HepG2 (cell line): ENCODE data around the gene TMEM267. TPM values are rescaled to one million over a fixed set of nuclear protein-coding genes. Genes with fewer than 3 reads are reported as not detected.

Source experiments
- ATAC-seq: fragments of 200-7000 bp; cut with Tn5 transposase; 3 replicates; pipeline ENCODE4 v1.9.1; 2020; ENCODE audit warnings: mild to moderate bottlenecking, moderate library complexity
- BruUV-seq: library from RNA; stranded (reverse); fragments of 400-500 nt; replicated peaks from 2 replicates; lab custom pipeline; 2021; lab: Mats Ljungman, UMichigan
- CTCF ChIA-PET: fragments of 300-600 bp; formaldehyde crosslinking; extraction: SDS; loops from one replicate; lab custom pipeline; 2021; ENCODE audit warnings: low total read pairs, inconsistent platforms, low intra/inter-chr PET ratio; lab: Yijun Ruan, JAX
- POLR2A ChIA-PET: fragments of 350-600 bp; sonication (Branson Sonifier 250); formaldehyde crosslinking; loops from one replicate; lab custom pipeline; 2020; ENCODE audit warnings: antibody characterized with exemption, inconsistent platforms; lab: Yijun Ruan, JAX
- DNase-seq: peaks from one replicate; pipeline ENCODE4 v3.0.0-alpha.2; 2015; ENCODE audit warnings: low spot score
- FAIRE-seq: peaks from 3 replicates; lab custom pipeline; 2011; peaks lifted over from hg19 to GRCh38; lab: Jason Lieb, UNC
- H2AFZ ChIP-seq: one replicate; pipeline ENCODE4 v1.6.1; 2011; ENCODE audit warnings: low read length, inconsistent platforms
- H3K27ac ChIP-seq: fragments of 300-600 bp; 3 replicates; pipeline ENCODE4 v1.8.0; 2011; ENCODE audit warnings: mixed run types, mild to moderate bottlenecking, mixed read lengths, low read length, inconsistent platforms; ENCODE audit not compliant: insufficient read depth; ENCODE audit errors: extremely low read length
- H3K27me3 ChIP-seq, 2 experiments: fragments of 200-600 bp in 1 of 2; 2 replicates in 1 of 2; 3 replicates in 1 of 2; pipeline versions ENCODE4 v1.6.0 to v1.8.0; 2011; ENCODE audit warnings: low read length in 2 of 2, mild to moderate bottlenecking in 2 of 2, moderate library complexity in 2 of 2, inconsistent platforms in 1 of 2; ENCODE audit not compliant: insufficient read depth in 2 of 2, control insufficient read depth in 1 of 2
- H3K36me3 ChIP-seq, 2 experiments: fragments of 200-600 bp in 1 of 2; replicated peaks in 1 of 2; 2 replicates in 1 of 2; 3 replicates in 1 of 2; pipeline versions ENCODE4 v1.5.1 to v1.8.0; 2011; ENCODE audit warnings: low read length in 2 of 2, inconsistent platforms in 1 of 2; ENCODE audit not compliant: insufficient read depth in 2 of 2, control insufficient read depth in 1 of 2
- H3K4me1 ChIP-seq: 2 replicates; pipeline ENCODE4 v1.5.1; 2012; ENCODE audit warnings: low read length, inconsistent platforms; ENCODE audit not compliant: insufficient read depth
- H3K4me2 ChIP-seq: 2 replicates; pipeline ENCODE4 v1.6.0; 2011; ENCODE audit warnings: low read depth, low read length, inconsistent platforms
- H3K4me3 ChIP-seq, 3 experiments: fragments of 200-600 bp in 1 of 3; sonication (generic), shearing (Covaris generic) in 1 of 3; replicated peaks in 1 of 3; 2 replicates each; pipeline ENCODE4 v1.5.1; 2011 to 2016; ENCODE audit warnings: low read length in 3 of 3, inconsistent platforms in 2 of 3, low read depth in 2 of 3, mild to moderate bottlenecking in 2 of 3, control low read depth in 1 of 3, mixed read lengths in 1 of 3; ENCODE audit not compliant: insufficient read depth in 1 of 3
- H3K79me2 ChIP-seq: one replicate; pipeline ENCODE4 v1.6.1; 2011; ENCODE audit warnings: low read length, inconsistent platforms; ENCODE audit not compliant: insufficient read depth
- H3K9ac ChIP-seq: 2 replicates; pipeline ENCODE4 v1.6.0; 2011; ENCODE audit warnings: mild to moderate bottlenecking, low read depth, low read length, inconsistent platforms; ENCODE audit not compliant: insufficient read depth
- H3K9me3 ChIP-seq: 2 replicates; pipeline ENCODE4 v1.5.1; 2012; ENCODE audit warnings: mild to moderate bottlenecking, low read length
- H4K20me1 ChIP-seq: 2 replicates; pipeline ENCODE4 v1.6.0; 2011; ENCODE audit warnings: inconsistent platforms, mild to moderate bottlenecking, low read length, moderate library complexity; ENCODE audit not compliant: insufficient read depth
- DPF2 ChIP-seq: sonication (generic); formaldehyde crosslinking; IDR thresholded peaks from 2 replicates; pipeline ENCODE4 v1.4.0; 2020; ENCODE audit warnings: mild to moderate bottlenecking, low read depth, missing genetic modification reagents, borderline replicate concordance
- ELF3 ChIP-seq: IDR thresholded peaks from 2 replicates; pipeline ENCODE4 v1.6.1; 2016; ENCODE audit warnings: missing genetic modification reagents, missing compliant biosample characterization
- FOXJ3 ChIP-seq: sonication (generic); formaldehyde crosslinking; IDR thresholded peaks from 2 replicates; pipeline ENCODE4 v1.4.0; 2020; ENCODE audit warnings: missing genetic modification reagents, mild to moderate bottlenecking, borderline replicate concordance
- NKX3-1 ChIP-seq: sonication (generic); formaldehyde crosslinking; IDR thresholded peaks from 2 replicates; pipeline ENCODE4 v1.5.0; 2020; ENCODE audit warnings: missing genetic modification reagents
- PLSCR1 ChIP-seq: sonication (generic); formaldehyde crosslinking; IDR thresholded peaks from 2 replicates; pipeline ENCODE4 v1.5.0; 2020; ENCODE audit warnings: missing genetic modification reagents, mild to moderate bottlenecking, borderline replicate concordance
- PTBP1 ChIP-seq: fragments of 200-400 bp; formaldehyde crosslinking; IDR thresholded peaks from 2 replicates; pipeline ENCODE4 v1.6.1; 2018; ENCODE audit warnings: low read length, low read depth; ENCODE audit not compliant: poor library complexity, severe bottlenecking
- TCF7 ChIP-seq: sonication (generic); IDR thresholded peaks from 2 replicates; pipeline ENCODE4 v1.6.1; 2016; ENCODE audit warnings: antibody characterized with exemption, low read depth
- TRAFD1 ChIP-seq: sonication (generic); formaldehyde crosslinking; IDR thresholded peaks from 2 replicates; pipeline ENCODE4 v1.5.1; 2020; ENCODE audit warnings: missing genetic modification reagents, mild to moderate bottlenecking, borderline replicate concordance
- ZBTB25 ChIP-seq: IDR thresholded peaks from 2 replicates; pipeline ENCODE4 v1.6.1; 2018; ENCODE audit warnings: missing genetic modification reagents
- ZC3H4 ChIP-seq: sonication (generic); formaldehyde crosslinking; IDR thresholded peaks from 2 replicates; pipeline ENCODE4 v1.4.0; 2020; ENCODE audit warnings: missing genetic modification reagents, borderline replicate concordance
- ZFP37 ChIP-seq: sonication (generic); formaldehyde crosslinking; IDR thresholded peaks from 2 replicates; pipeline ENCODE4 v1.4.0; 2020; ENCODE audit warnings: missing genetic modification reagents, borderline replicate concordance
- ZNF101 ChIP-seq: sonication (generic); formaldehyde crosslinking; IDR thresholded peaks from 2 replicates; pipeline ENCODE4 v1.4.0; 2020; ENCODE audit warnings: mild to moderate bottlenecking, low read depth, missing genetic modification reagents, borderline replicate concordance
- ZNF709 ChIP-seq: sonication (generic); formaldehyde crosslinking; IDR thresholded peaks from 2 replicates; pipeline ENCODE4 v1.5.0; 2020; ENCODE audit warnings: mild to moderate bottlenecking, missing genetic modification reagents
- WGBS: methylation state at CpG from one replicate; pipeline ENCODE4 v1.1.6; 2017; ENCODE audit warnings: low lambda C conversion rate; 5-methylcytosine and 5-hydroxymethylcytosine counted together
- in situ Hi-C: cut with HindIII; loops from 2 replicates; pipeline ENCODE4 v1.10.0; 2017; ENCODE audit warnings: low pct_unique_long_range_greater_than_20kb; ENCODE audit not compliant: extremely low pct_ligation_motif_present
- intact Hi-C: fragments of 100-400 bp; cut with micrococcal nuclease; formaldehyde crosslinking; loops from one replicate; pipeline ENCODE4 v1.10.0; 2022; ENCODE audit not compliant: unreplicated experiment
- polyA plus RNA-seq, 8 experiments: library from polyadenylated mRNA; depleted of rRNA in 3 of 8; stranded (reverse) in 7 of 8; unstranded in 1 of 8; fragments of >200 nt; fragmentation: Illumina TruSeq in 4 of 8; extraction: Trizol in 4 of 8; gene quantifications; 2 replicates each; pipeline versions ENCODE4 v1.2.1 to v1.2.3, GENCODE V29; 2011 to 2016; ENCODE audit warnings: low read depth in 4 of 8, missing spikeins in 1 of 8, mixed read lengths in 1 of 8; ENCODE audit not compliant: insufficient read depth in 1 of 8
- total RNA-seq, 5 experiments: library from RNA; depleted of rRNA; stranded (reverse); fragments of >200 nt; fragmentation: Illumina TruSeq; extraction: Trizol; gene quantifications; 2 replicates each; pipeline ENCODE4 v1.2.3, GENCODE V29; 2016; ENCODE audit warnings: low read depth in 1 of 5
- TF ChIP-seq, protein P1 (sequence below): sonication (generic); formaldehyde crosslinking; IDR thresholded peaks from 2 replicates; pipeline ENCODE4 v1.4.0; 2020; ENCODE audit warnings: missing genetic modification reagents

The TMEM267 gene
- total and polyA plus RNA-seq, 2 of the 13 experiments (the other 11 are each of a cell fraction or from before 2014, with no cell fraction given), result 8.9 to 12.6 TPM

- Histone ChIP-seq H2AFZ (no peak overlapping the region), H3K27ac (no peak overlapping the region), H3K4me2 (peak overlapping the region; percentile 71), H3K36me3 (no peaks in the 10 kb centered on the region), H3K9ac (no peak overlapping the region), H4K20me1 (no peaks in the 10 kb centered on the region), H3K4me1 (peaks cover 67% of the 10 kb centered on the region), H3K9me3 (no peaks in the 10 kb centered on the region), H3K4me3 (peak overlapping the region in 1 of 3 experiments; percentile 29; a peak in 1 of 6 replicates), H3K27me3 (no peaks in the 10 kb centered on the region), H3K79me2 (no peaks in the 10 kb centered on the region)
- 29% methylated on average over 4 of the region's 4 CpGs for WGBS
- intact Hi-C loops (loop anchor here (2.0 kb wide), 1 partner anchor 49 kb away; the partner anchor contains the start of gene TMEM267), in situ Hi-C loops (no loop called here)
- FAIRE-seq (peak; percentile 64), DNase-seq (peak; percentile 33), ATAC-seq (peak; percentile 56)
- POLR2A ChIA-PET, result interaction anchor here (0.6 to 1.9 kb wide), 4 partner anchors 31 to 312 kb away, joined by 3 to 17 read pairs (median 3); partner anchors contain the start of genes TMEM267 and ZNF131
- no TSS peak for BruUV-seq
- CTCF ChIA-PET, result no interaction called here
- no peak for TF ChIP-seq FOXJ3 (CRISPR knock-in tag)
- no peak for TF ChIP-seq PTBP1
- TF ChIP-seq ZC3H4 (CRISPR knock-in tag), result no peak
- no peak; the same call in 1 of the 2 replicates for TF ChIP-seq ZBTB25 (CRISPR knock-in tag)
- TF ChIP-seq TCF7, result no peak
- TF ChIP-seq TRAFD1, result no peak
- TF ChIP-seq DPF2 (CRISPR knock-in tag), result no peak
- TF ChIP-seq PLSCR1 (CRISPR knock-in tag), result no peak
- TF ChIP-seq NKX3-1 (CRISPR knock-in tag), result no peak
- TF ChIP-seq ZNF101 (CRISPR knock-in tag), result no peak
- TF ChIP-seq, protein P1, sequence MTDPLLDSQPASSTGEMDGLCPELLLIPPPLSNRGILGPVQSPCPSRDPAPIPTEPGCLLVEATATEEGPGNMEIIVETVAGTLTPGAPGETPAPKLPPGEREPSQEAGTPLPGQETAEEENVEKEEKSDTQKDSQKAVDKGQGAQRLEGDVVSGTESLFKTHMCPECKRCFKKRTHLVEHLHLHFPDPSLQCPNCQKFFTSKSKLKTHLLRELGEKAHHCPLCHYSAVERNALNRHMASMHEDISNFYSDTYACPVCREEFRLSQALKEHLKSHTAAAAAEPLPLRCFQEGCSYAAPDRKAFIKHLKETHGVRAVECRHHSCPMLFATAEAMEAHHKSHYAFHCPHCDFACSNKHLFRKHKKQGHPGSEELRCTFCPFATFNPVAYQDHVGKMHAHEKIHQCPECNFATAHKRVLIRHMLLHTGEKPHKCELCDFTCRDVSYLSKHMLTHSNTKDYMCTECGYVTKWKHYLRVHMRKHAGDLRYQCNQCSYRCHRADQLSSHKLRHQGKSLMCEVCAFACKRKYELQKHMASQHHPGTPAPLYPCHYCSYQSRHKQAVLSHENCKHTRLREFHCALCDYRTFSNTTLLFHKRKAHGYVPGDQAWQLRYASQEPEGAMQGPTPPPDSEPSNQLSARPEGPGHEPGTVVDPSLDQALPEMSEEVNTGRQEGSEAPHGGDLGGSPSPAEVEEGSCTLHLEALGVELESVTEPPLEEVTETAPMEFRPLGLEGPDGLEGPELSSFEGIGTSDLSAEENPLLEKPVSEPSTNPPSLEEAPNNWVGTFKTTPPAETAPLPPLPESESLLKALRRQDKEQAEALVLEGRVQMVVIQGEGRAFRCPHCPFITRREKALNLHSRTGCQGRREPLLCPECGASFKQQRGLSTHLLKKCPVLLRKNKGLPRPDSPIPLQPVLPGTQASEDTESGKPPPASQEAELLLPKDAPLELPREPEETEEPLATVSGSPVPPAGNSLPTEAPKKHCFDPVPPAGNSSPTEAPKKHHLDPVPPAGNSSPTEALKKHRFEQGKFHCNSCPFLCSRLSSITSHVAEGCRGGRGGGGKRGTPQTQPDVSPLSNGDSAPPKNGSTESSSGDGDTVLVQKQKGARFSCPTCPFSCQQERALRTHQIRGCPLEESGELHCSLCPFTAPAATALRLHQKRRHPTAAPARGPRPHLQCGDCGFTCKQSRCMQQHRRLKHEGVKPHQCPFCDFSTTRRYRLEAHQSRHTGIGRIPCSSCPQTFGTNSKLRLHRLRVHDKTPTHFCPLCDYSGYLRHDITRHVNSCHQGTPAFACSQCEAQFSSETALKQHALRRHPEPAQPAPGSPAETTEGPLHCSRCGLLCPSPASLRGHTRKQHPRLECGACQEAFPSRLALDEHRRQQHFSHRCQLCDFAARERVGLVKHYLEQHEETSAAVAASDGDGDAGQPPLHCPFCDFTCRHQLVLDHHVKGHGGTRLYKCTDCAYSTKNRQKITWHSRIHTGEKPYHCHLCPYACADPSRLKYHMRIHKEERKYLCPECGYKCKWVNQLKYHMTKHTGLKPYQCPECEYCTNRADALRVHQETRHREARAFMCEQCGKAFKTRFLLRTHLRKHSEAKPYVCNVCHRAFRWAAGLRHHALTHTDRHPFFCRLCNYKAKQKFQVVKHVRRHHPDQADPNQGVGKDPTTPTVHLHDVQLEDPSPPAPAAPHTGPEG, result no peak
- no peak for TF ChIP-seq ELF3
- TF ChIP-seq ZFP37, result no peak
- no peak for TF ChIP-seq ZNF709 (CRISPR knock-in tag)
Observed at GRCh38 chr5:43433382-43433781, 50.3 kb downstream of the TMEM267 start.
